M059J (cell line): ENCODE measurements around the gene KRTAP5-3. TPM values are rescaled to one million over a fixed set of nuclear protein-coding genes. Genes with fewer than 3 reads are reported as not detected.

Source experiments
- DNase-seq: peaks from one replicate; pipeline ENCODE4 v3.0.0-alpha.2; 2012; ENCODE audit warnings: low read depth
- total RNA-seq: library from RNA; depleted of rRNA; stranded (reverse); fragments of >200 nt; shearing (Covaris generic); gene quantifications from 2 replicates; pipeline ENCODE4 v1.2.3, GENCODE V29; 2014

KRTAP5-3 gene
- total RNA-seq, 1 experiment from 2014 or later, result not detected

DNA sequence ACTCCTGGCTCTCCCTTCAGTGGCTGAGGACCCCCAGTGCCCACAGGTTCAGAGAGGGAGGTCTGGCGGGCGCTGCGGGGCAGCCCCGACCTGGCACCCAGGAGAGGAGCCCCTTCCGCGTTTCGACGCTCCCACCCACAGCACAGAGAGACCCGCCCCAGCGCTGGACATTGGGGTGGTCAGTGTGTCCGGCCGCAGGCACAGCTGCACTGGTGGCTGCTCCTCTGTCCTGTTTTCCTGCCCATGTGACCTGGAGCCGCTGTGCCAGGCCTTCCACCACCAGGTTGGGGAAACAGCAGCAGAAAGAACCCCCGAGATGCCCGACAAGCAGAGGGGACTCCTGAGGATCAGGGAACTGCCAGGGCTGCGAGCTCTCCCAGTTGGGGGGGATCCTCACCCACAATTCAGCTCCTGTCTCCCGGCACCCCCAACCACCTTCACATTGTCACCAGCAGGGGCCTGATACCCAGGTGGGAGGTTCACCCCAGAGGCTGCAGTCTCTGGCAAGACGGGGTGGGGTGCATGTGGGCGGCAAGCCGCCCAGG is 35.0 kb upstream of the KRTAP5-3 start:
- DNase-seq, result no peak

DNA sequence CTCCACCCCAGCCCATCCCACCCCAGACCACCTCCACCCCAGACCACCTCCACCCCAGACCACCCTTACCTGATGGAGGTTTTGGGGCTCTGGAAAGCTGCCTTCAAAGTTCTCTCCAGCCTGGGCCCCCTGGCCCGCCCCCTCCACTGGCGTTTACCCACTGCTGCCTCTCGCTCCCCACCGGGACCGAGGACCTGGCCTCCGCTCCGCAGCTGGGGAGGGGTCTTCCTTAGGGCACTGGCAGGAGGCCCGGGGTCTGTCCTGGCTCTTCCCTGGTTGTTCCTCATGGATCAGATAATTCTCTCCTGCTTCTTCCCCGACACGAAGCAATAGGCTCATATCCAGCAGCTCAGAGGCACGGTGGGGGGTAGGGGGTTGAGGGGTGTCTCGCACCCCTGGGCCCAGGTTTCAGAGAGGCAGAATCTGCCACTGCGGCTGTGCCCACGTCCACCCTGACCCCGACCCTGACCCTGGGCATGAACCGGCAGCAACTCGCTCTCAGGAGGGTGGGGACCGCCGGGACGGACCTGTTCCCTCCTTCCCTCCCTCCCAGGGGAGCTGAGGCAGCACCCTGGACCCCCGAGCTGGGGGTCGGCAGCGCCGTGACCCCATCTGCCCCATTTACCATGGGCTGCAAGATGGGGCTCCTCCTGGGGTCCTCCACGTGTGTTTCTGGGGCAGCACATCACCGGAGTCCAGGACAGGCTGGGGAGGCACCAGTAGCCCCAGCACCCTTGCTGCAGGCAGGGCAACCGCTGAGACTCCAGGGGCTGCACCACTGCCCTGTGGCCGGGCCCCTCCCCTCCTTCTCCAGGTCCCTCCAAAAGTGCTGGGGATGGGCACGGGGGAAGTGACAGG is 34.3 kb upstream of the KRTAP5-3 start:
- no peak for DNase-seq

DNA sequence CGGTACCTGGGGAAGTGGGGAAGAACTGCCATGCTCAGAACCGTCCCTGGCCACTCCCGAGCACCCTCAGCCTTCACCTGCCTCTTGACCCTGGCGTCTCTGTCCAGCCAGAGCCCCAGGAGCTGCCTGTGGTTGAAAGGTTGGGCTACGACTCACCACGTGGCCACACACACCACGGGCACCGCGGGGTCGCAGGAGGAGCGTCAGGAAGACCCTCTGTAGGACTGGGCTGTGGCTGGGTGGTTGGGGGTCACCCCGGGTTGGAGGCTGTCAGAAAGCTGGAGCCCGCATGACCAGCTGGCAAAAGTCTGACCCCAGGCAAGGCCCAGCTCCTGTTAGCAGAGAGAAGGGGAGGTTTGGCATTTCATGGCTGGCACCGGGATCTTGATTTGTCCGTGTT is 32.8 kb upstream of the KRTAP5-3 start:
- DNase-seq, result no peak

DNA sequence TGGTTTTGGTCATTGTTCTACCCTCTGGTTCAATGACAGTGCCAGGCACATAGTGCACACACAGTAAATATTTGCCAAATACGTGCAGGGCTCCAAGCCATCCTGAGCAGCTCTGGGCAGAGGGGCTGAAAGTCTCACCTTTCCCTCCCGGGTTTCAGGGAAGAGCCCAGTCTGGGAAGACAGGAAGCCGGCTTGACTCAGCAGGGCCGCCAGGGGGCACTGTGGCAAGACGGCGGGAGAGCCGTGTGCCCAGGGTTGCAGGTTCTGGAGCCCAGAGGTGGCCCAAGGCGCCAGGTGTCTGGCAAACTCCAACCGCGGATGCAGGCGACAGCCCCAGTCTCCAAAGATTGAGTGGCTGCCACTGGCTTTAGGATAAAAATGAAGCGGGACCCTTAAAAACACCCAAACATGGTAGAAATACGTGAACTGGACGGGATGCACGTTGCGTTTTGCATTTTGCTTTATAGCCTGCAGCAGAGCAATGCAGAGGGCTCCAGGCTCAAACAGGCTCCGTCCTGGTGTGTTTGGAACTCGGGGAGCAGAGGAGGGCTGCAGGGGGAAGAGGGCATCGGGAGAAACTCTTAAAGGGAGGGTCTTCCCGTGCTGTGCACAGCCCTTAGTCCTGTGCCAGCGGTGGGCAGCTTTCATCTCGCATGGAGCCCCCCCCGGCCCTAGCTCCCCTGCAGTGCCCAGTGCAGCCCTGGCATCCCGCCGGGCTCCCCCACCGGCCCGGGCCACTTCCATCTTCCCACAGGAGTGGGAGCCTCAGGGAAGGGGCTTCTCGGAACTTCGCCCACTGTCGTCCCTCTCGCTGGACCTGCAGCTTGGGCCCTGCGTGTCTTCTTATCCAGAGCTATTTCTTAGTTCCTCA is 32.0 kb upstream of the KRTAP5-3 start:
- DNase-seq, result peak; percentile 30

DNA sequence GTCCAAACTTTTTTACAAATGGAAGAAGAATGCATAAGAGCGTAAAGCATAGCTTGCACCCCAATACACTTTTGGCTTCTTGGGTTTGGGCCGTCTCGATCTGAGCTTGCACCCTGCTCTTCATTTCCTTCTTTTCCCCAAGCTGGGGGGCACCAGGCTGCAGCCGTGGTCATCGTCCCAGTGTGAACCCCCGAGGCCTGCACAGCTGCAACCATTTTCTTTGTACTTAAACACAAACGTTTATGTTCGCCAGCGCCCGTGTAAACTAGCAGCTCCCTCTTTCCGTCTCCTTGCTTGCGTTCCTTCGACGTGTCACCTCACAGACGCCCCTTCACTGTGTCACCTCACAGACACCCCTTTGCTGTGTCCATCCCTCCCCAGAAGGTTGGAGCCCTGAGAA is 31.4 kb upstream of the KRTAP5-3 start:
- no peak for DNase-seq

DNA sequence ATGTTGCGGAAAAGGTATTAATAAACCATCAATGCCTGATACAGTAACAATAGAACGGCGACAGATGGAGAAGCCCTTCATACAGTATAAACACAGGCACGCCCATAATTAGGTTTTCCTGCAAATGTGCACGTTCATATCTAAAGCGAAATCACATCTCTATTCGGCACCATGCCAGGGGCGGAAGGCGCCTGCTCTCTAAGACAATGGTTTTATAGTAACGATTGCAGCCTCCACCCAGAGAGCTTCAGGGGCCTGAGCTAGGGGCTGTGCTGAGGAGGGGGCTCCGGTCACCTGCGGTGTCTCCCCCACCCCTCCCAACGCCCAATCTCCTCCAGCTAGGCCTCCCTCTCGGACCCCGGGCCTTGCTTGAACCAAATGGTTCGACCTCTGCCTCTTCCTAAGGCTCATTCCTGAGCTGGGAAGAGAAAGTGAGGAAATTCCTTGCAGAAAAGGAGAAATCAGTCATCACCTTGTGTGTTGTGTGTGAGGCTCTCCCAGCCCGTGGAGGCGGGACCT is 30.9 kb upstream of the KRTAP5-3 start:
- peak; percentile 18 for DNase-seq

DNA sequence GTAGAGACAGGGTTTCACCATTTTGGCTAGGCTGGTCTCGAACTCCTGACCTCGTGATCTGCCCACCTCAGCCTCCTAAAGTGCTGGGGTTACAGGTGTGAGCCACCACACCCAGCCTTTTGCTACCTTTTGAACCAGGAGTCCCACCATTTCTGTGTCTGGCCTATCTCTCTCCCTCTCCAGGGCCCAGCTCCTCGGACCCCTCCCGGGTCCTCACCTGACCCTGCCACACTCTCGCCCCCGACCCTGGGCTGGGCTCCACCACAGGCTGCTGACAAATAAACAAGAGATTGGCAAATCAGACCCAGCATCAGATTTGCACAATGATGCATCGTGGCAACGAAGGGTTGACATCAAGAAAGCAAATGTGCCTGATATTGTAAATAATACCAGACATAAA is 30.1 kb upstream of the KRTAP5-3 start:
- no peak for DNase-seq

DNA sequence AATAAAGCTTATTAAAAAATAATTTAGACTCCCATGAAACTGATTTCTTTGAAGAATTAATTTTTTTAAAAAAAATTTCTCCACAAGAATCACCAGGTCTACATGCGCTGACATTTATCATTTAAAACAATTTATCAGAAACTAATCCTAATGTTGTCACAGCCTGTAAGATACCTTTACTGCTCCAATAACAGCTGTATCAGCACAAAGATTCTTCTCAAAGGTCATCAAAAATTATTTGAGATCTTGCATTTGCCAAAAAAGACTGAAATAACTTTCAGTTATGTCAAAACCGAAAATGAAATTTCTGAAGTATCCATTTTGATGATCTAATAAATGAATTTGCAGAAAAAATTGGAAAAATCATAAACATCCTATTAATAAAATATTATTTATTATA is 29.4 kb upstream of the KRTAP5-3 start:
- no peak for DNase-seq

DNA sequence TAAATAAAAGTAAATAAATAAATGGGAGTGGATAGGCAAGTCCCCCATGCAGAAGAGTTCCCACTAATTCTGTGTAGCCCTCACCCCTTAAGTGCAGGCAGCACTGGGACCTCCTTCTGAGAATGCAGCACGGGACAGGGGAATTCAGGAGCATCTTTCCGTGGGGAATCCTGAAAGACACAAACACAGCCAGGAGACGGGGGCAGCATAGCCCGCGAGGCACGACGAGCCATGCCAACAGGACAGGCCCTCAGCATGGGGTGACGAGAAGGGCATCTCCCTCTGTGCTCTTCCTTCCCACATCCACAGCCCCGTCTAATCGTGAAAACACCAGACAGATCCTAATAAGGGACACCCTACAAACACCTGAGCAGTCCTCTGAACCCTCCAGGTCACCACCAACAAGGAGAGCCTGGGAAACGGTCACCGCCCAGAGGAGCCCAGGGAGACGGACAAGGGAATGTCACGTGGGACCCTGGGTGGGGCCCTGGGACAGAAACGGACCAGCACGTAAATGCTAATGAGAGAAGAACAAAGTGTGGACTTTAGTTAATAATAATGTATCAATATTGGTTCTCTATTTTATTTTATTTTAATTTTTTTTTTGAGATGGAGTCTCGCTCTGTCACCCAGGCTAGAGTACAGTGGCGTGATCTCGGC is 28.2 kb upstream of the KRTAP5-3 start:
- DNase-seq, result no peak

DNA sequence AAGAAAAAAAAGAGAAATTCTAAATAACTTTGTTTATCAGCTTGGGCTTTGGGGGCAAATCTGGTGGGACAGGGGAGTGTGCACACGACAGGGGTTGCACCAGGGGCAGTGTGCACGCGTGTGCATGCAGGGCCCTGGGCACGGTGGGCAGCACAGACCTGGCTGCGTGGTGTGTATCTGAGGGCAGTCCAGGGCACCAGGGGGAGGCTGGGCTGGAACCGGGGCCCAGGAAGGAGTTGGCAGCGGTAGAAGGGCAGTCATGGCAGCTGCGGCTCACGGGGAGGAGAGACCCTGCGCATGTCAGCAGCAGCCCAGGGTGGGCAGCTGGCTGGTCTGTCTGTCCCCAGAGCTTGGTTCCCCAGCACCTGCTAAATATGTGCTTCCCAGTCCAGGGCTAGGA is 25.6 kb upstream of the KRTAP5-3 start:
- no peak for DNase-seq

DNA sequence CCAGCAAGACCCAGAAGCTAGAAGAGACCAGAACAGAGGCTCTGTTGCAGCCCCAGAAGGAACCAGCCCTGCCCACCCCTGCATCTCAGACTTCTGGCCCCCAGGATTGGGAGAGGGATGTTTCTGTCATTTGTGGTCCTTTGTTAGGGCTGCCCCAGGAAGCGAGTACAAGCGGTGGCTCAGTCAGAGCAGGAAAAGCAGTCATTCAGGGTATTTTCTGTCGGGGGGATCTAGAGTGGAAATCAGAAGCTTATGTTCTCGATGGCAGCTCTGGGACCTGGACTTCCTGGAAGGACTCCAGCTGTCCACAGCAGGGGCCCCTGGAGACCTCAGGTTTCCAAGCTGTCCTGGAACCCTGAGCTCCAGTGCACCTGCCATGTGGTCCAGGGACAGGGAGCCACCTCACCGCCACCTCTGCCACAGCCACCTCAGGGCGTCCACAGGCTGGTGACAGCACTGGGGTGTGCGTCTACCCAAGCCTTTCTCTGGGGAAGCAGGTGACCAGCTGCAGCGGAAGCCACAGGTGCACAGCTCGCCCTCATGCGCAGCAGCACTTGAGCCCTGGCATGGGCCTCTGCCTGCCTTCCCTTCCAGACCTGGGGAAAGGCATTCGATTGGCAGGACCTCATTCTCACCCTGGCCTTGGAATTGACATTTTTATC is 23.9 kb upstream of the KRTAP5-3 start:
- DNase-seq, result no peak

DNA sequence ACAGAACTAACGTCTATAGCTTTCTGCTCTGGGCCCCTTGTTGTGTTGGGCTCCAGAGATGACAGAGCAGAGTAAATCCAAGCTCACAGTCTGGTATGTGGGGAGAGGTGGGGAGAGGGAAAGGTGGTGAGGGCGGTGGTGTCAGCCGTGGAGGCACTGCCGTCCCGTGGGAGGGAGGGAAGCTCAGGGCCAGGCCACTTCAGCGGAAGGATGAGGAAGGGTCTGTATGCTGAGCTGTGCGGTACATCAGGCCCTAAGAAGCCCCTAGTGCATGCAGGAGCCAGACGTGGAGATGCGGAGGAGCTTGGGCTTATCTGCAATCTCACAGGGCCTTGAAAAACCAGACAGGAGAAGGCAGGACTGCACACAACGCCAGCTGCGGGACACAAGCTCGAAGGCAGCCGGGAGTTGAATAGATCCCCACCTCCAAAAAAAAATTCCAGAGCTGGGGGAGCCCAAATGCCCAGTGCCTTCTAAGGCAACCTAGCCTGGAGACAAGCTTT is 22.9 kb upstream of the KRTAP5-3 start:
- DNase-seq, result no peak

DNA sequence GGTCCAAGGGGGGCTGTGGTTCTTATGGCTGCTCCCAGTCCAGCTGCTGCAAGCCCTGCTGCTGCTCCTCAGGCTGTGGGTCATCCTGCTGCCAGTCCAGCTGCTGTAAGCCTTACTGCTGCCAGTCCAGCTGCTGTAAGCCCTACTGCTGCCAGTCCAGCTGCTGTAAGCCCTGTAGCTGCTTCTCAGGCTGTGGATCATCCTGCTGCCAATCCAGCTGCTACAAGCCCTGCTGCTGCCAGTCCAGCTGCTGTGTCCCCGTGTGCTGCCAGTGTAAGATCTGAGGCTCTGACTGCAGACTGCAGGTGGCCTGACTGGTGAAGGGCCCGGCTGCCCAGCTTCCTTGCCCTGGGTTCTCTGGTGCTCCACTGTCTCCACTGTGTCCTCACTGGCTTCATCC is 22.0 kb upstream of the KRTAP5-3 start:
- DNase-seq, result no peak

DNA sequence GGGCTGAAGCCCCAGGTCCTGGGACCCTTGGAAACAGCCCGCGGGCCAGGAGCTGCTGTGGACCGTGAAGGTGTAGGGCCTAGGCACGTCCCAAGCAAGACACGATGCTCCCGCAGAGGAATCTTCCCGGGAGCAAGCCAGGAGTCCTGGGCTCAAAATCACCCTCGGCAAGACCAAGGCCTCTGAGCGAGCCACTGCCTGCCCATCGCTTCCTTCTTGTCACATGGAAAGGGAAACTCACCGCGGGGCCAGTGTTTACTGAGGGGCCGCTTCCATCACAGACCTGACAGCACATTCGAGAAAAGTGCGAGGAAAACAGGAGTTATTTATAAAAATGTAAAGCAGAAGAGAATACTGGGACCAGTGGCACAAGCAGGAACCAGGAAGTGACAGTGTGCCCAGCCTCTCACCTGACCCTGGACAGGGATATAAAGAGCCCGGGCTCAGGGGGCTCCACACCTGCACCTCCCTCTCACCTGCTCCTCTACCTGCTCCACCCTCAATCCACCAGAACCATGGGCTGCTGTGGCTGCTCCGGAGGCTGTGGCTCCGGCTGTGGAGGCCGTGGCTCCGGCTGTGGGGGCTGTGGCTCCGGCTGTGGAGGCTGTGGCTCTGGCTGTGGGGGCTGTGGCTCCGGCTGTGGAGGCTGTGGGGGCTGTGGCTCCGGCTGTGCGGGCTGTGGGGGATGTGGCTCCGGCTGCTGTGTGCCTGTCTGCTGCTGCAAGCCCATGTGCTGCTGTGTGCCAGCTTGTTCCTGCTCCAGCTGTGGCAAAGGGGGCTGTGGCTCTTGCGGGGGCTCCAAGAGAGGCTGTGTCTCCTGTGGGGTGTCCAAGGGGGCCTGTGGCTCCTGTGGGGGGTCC is 21.3 kb upstream of the KRTAP5-3 start, which contains the start of gene KRTAP5-5:
TSS of gene KRTAP5-5 (plus strand) at position 450 of the 860 bp plus-strand sequence. CDS start at position 516, 66 bp downstream.
- DNase-seq, result no peak

DNA sequence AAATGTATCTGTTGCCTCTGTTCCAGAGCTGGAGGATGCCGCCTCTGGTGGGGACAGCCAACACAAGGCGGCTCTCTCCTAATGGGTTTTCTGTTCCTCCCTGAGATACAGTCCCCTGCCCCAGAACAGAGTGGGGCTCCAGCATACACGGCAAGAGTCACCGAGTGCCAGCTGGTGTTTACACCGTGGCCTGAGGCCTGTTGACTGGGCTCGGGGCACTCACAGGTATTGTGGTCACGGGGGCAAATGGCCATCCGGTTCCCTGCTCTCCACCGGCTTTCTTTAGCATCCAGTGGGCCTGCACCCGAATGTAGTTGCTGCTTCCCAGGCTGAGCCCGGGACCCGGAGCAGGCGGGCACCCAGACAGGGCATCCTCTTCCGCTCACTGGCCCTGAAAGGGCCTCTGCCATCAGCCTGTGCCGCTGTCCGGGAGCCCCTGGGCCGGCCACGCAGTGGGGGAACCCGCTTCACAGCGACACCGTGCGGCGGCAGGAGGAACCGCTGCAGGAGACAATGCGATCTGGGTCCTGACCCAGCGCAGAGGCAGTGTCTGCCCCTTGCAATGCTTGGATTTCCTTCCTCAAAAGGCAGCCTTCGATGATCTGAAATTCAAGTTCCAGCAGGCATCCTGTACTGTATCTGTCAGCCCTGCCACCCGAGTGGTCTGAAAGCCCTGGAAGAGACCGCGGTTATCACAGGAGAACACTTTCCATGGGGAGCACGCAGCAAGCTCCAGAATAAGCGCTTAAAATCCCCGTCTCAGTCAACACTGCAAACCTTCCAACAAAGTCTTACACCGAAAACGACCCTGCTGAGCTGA is 20.5 kb upstream of the KRTAP5-3 start:
- DNase-seq, result peak; percentile 20

DNA sequence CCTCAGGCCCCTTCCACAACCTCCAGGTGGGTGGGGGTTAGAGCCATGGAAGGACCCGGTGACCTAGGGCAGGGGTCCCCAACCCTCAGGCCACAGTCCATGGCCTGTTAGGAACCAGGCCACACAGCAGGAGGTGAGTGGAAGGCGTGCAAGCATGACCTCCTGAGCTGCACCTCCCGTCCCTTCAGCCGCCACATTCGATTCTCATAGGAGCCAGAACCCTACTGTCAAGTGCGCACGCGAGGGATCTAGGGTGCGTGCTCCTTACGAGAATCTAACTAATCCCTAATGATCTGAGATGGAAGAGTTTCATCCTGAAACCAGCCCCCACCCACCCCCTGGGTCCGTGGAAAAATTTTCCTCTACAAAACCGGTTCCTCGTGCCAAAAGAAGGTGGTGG is 17.3 kb upstream of the KRTAP5-3 start:
- DNase-seq, result no peak

DNA sequence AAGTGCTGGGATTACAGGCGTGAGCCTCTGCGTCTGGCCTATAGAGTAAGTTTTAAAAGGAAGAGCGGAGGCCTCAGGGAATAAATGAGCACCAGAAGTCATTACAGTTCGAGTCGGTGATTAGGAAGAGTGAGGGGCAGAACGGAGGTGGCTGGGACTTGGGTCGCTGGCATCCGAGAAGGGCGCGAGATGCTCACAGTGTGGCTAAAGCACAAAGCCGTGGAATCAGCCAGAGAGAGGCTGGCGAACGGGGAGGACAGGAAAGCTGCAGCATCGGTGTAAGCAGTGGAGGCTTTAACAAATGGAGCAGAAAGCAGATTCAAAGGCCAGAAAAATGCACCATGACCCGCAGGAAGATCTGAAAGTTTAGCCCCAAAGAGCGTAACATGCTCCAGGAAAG is 16.4 kb upstream of the KRTAP5-3 start:
- no peak for DNase-seq

DNA sequence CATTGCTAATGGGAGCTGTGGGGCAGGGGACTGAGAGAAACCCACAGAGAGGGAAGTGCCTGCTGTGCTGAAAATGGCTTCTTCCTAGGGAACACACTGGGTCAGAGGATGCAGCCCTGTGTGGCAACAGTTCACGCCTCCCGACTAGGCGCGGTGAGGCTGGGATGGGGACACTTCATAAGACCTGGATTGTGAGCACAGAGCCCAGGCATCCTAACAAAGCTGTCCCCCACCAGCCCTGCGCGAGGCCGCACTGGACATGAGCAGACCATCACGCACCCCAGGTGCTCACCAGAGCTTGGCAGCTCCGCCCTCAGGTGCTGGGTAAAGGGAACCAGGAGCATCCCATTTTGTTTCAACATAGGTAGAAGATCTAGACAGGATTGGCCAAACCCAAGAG is 15.5 kb upstream of the KRTAP5-3 start:
- no peak for DNase-seq

DNA sequence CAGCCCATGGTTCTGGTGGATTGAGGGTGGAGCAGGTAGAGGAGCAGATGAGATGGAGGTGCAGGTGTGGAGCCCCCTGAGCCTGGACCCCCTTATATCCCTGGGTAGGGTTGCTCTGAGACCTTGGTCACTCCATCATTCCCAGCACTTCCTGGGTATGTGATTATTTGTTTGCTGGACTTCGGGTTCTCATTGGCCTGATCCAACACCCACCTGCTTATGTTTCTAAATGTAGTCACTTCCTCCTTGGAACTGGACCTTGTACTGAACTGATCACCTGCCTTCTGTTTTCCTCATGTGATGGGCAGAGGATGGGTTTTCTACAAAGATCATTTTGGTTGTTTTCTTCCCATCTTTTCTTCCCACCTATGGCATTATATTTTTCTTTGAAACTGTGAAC is 13.8 kb upstream of the KRTAP5-3 start, which contains the start of gene KRTAP5-4:
TSS of gene KRTAP5-4 (minus strand) at position 53 of the 400 bp plus-strand sequence. CDS start at position 8, 45 bp downstream.
- no peak for DNase-seq
